Subcutaneous adipose tissue (tissue), 4 donors: ENCODE measurements around the gene AP5Z1. TPM values are rescaled to one million over a fixed set of nuclear protein-coding genes. Genes with fewer than 3 reads are reported as not detected.

Experiments
- CTCF ChIP-seq: fragments of 450-650 bp; IDR thresholded peaks from one replicate; pipeline ENCODE4 v1.5.1; 2016; ENCODE audit warnings: low read depth, mild to moderate bottlenecking, control low read depth, antibody characterized with exemption, moderate library complexity
- total RNA-seq, 4 donors: library from RNA; depleted of rRNA; stranded (reverse); fragments of >200 nt; gene quantifications; one replicate each; pipeline ENCODE4 v1.1.0, GENCODE V29; 2016

Gene AP5Z1
- total RNA-seq, 4 donors from 2014 or later = 9.6 to 39.4 (median 21.1) TPM

- no peak for TF ChIP-seq CTCF
Observed at GRCh38 chr7:4740796-4741195, 34.6 kb upstream of the AP5Z1 start.

GRCh38 chr7:4742051-4742573 lies 33.3 kb upstream of the AP5Z1 start:
- no peak for TF ChIP-seq CTCF

- TF ChIP-seq CTCF = no peak
Observed at GRCh38 chr7:4742852-4743251, 32.6 kb upstream of the AP5Z1 start.

- no peak for TF ChIP-seq CTCF
Observed at GRCh38 chr7:4744391-4745264, 30.8 kb upstream of the AP5Z1 start.

- TF ChIP-seq CTCF = no peak
Observed at GRCh38 chr7:4745265-4745919, 30.0 kb upstream of the AP5Z1 start.

- no peak for TF ChIP-seq CTCF
Observed at GRCh38 chr7:4745971-4746919, 29.2 kb upstream of the AP5Z1 start.
